Pons (tissue), 1 donor: ENCODE measurements around the gene HPS4.

ENCODE experiments used
- DNase-seq: peaks from one replicate; pipeline ENCODE4 v3.0.0-alpha.2; 2016; ENCODE audit warnings: low spot score

HPS4 gene

GRCh38 chr22:26464312-26464711, 19.3 kb downstream of the HPS4 start:
- no peak for DNase-seq

- DNase-seq = no peak
These were observed 19.9 kb downstream of the HPS4 start for GRCh38 chr22:26463688-26464087.

- no peak for DNase-seq
These were observed 20.4 kb downstream of the HPS4 start for GRCh38 chr22:26463101-26463661.

GRCh38 chr22:26462641-26463040, 20.9 kb downstream of the HPS4 start:
- DNase-seq = no peak

- DNase-seq = no peak
These were observed 21.5 kb downstream of the HPS4 start for GRCh38 chr22:26462051-26462450.

GRCh38 chr22:26461188-26461810, 22.3 kb downstream of the HPS4 start:
- DNase-seq = peak; percentile 19

GRCh38 chr22:26460202-26460601, 23.4 kb downstream of the HPS4 start:
- no peak for DNase-seq

- no peak for DNase-seq
These were observed 25.8 kb downstream of the HPS4 start for GRCh38 chr22:26457661-26458272.

- no peak for DNase-seq
These were observed 29.6 kb downstream of the HPS4 start for GRCh38 chr22:26453812-26454500.

- DNase-seq = no peak
These were observed 30.4 kb downstream of the HPS4 start for GRCh38 chr22:26453216-26453615.

GRCh38 chr22:26452236-26453016, 31.2 kb downstream of the HPS4 start:
- DNase-seq = no peak

- no peak for DNase-seq
These were observed 33.0 kb downstream of the HPS4 start for GRCh38 chr22:26450453-26451185.

- DNase-seq = no peak
These were observed 34.6 kb downstream of the HPS4 start for GRCh38 chr22:26448941-26449340.

GRCh38 chr22:26448334-26448733, 35.2 kb downstream of the HPS4 start:
- DNase-seq = no peak

- no peak for DNase-seq
These were observed 35.8 kb downstream of the HPS4 start for GRCh38 chr22:26447584-26448329.

- no peak for DNase-seq
These were observed 36.6 kb downstream of the HPS4 start for GRCh38 chr22:26446808-26447515.

- DNase-seq = no peak
These were observed 37.9 kb downstream of the HPS4 start for GRCh38 chr22:26445577-26446275.

GRCh38 chr22:26444777-26445176, 38.8 kb downstream of the HPS4 start:
- DNase-seq = no peak

- DNase-seq = no peak
These were observed 39.5 kb downstream of the HPS4 start for GRCh38 chr22:26443901-26444690.
